RWPE2 (cell line): ENCODE measurements around the gene RPS6KA5.
A peak's percentile ranks its signal among the peaks of the same experiment; 100 is the strongest.

ENCODE experiments used
- ATAC-seq: fragments of 200-7000 bp; cut with Tn5 transposase; 3 replicates; pipeline ENCODE4 v1.9.1; 2021; ENCODE audit warnings: low read depth
- DNase-seq: peaks from one replicate; pipeline ENCODE4 v3.0.0-alpha.2; 2020; ENCODE audit warnings: low spot score
- H3K27ac ChIP-seq: fragments of 450-650 bp; 2 replicates; pipeline ENCODE4 v1.5.1; 2017; ENCODE audit warnings: mild to moderate bottlenecking; ENCODE audit not compliant: poor library complexity, severe bottlenecking
- H3K27me3 ChIP-seq: fragments of 250-450 bp; sonication (Bioruptor Pico); 2 replicates; pipeline ENCODE4 v1.5.1; 2021; ENCODE audit warnings: mild to moderate bottlenecking, moderate library complexity; ENCODE audit not compliant: insufficient read depth, poor library complexity, severe bottlenecking
- H3K36me3 ChIP-seq: fragments of 250-450 bp; sonication (Bioruptor Pico); 2 replicates; pipeline ENCODE4 v1.5.1; 2020; ENCODE audit warnings: low read depth, mild to moderate bottlenecking, moderate library complexity
- H3K4me1 ChIP-seq: fragments of 250-450 bp; sonication (Bioruptor Pico); 2 replicates; pipeline ENCODE4 v1.5.1; 2021; ENCODE audit warnings: mild to moderate bottlenecking, moderate library complexity; ENCODE audit not compliant: insufficient read depth, poor library complexity, severe bottlenecking
- H3K4me3 ChIP-seq: fragments of 250-450 bp; sonication (Bioruptor Pico); 2 replicates; pipeline ENCODE4 v1.5.1; 2021; ENCODE audit warnings: mild to moderate bottlenecking, moderate library complexity; ENCODE audit not compliant: severe bottlenecking
- H3K9me3 ChIP-seq: fragments of 250-450 bp; sonication (Bioruptor Pico); 2 replicates; pipeline ENCODE4 v1.5.1; 2021; ENCODE audit warnings: mild to moderate bottlenecking, moderate library complexity; ENCODE audit not compliant: severe bottlenecking
- TF ChIP-seq, protein P1 (sequence below): fragments of 450-650 bp; IDR thresholded peaks from one replicate; pipeline ENCODE4 v1.5.1; 2017; ENCODE audit warnings: mild to moderate bottlenecking, moderate library complexity; ENCODE audit not compliant: poor library complexity, severe bottlenecking

The RPS6KA5 gene

GRCh38 chr14:90900476-90901083 is 159.9 kb downstream of the RPS6KA5 start:
- no peak for DNase-seq
- TF ChIP-seq, protein P1, sequence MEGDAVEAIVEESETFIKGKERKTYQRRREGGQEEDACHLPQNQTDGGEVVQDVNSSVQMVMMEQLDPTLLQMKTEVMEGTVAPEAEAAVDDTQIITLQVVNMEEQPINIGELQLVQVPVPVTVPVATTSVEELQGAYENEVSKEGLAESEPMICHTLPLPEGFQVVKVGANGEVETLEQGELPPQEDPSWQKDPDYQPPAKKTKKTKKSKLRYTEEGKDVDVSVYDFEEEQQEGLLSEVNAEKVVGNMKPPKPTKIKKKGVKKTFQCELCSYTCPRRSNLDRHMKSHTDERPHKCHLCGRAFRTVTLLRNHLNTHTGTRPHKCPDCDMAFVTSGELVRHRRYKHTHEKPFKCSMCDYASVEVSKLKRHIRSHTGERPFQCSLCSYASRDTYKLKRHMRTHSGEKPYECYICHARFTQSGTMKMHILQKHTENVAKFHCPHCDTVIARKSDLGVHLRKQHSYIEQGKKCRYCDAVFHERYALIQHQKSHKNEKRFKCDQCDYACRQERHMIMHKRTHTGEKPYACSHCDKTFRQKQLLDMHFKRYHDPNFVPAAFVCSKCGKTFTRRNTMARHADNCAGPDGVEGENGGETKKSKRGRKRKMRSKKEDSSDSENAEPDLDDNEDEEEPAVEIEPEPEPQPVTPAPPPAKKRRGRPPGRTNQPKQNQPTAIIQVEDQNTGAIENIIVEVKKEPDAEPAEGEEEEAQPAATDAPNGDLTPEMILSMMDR = peak; percentile 80
- no peak overlapping the region for H3K27ac ChIP-seq

GRCh38 chr14:90897022-90897421 is 163.4 kb downstream of the RPS6KA5 start:
- TF ChIP-seq, protein P1 = no peak
- DNase-seq (no peak), ATAC-seq (no peak)
- Histone ChIP-seq H3K4me3 (no peak overlapping the region), H3K36me3 (0 out of 2 replicates have a peak, but pooled peaks cover 5% of the 10 kb centered on the region), H3K27me3 (no peaks in the 10 kb centered on the region), H3K4me1 (peaks cover 5% of the 10 kb centered on the region), H3K27ac (no peak overlapping the region), H3K9me3 (no peaks in the 10 kb centered on the region)

More at GRCh38 chr14:90900476-90901083, 159.9 kb downstream of the RPS6KA5 start:
- H3K27me3 ChIP-seq = no peaks in the 10 kb centered on the region
- H3K9me3 ChIP-seq = no peaks in the 10 kb centered on the region
- ATAC-seq = no peak
- H3K4me3 ChIP-seq = no peak overlapping the region
- H3K36me3 ChIP-seq = no peaks in the 10 kb centered on the region
- H3K4me1 ChIP-seq = no peaks in the 10 kb centered on the region

GRCh38 chr14:90894241-90894640 is 166.2 kb downstream of the RPS6KA5 start:
- DNase-seq (no peak), ATAC-seq (no peak)
- Histone ChIP-seq H3K36me3 (peaks cover 5% of the 10 kb centered on the region; the same call in 1 of the 2 replicates), H3K4me3 (no peak overlapping the region), H3K9me3 (no peaks in the 10 kb centered on the region), H3K4me1 (peaks cover 5% of the 10 kb centered on the region), H3K27ac (no peak overlapping the region), H3K27me3 (no peaks in the 10 kb centered on the region)
- TF ChIP-seq, protein P1 = no peak

DNA sequence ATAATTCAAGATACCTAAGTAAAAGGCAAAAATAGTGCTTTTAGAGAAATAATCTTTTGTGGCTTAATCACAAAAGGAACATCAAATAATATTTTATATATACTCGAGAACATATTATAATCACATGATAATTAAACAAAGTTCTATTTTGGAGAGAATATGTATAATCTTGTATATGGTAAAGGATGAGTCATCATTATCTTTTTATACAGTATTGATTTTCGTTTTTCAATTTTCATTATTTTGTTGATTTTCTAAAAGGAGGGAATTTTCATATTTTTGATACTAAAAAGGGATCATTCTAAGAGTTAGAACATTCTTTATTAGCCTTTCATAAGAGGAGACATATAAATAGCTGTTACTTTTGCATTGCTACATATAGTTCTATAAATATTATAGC is 166.9 kb downstream of the RPS6KA5 start:
- no peak overlapping the region for H3K4me3 ChIP-seq
- TF ChIP-seq, protein P1 = no peak
- H3K27me3 ChIP-seq = no peaks in the 10 kb centered on the region
- no peak overlapping the region for H3K27ac ChIP-seq
- peaks cover 5% of the 10 kb centered on the region; the same call in 1 of the 2 replicates for H3K36me3 ChIP-seq
- peaks cover 5% of the 10 kb centered on the region for H3K4me1 ChIP-seq
- DNase-seq (no peak), ATAC-seq (no peak)
- H3K9me3 ChIP-seq = no peaks in the 10 kb centered on the region

DNA sequence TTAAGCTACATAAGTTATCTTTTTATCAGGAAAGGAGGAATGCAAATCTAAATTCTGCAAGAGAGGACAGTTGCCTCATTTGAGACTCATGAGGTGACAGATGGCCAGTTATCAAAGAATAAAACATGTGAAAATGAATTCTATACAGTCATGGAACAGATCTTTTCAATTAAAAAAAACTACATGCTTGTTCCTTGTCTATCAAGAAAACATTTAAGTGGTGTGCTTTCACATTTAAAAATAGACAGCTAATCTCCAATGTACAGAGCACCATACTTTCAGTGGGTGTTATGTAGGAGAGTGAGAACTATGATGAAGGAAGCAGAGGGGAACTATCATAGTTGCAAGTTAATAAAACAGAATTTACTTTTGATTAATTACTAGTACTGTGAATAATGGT is 167.5 kb downstream of the RPS6KA5 start:
- Histone ChIP-seq H3K36me3 (peaks cover 5% of the 10 kb centered on the region; the same call in 1 of the 2 replicates), H3K9me3 (no peaks in the 10 kb centered on the region), H3K27ac (no peak overlapping the region), H3K4me1 (peaks cover 5% of the 10 kb centered on the region), H3K4me3 (no peak overlapping the region), H3K27me3 (no peaks in the 10 kb centered on the region)
- ATAC-seq (no peak), DNase-seq (no peak)
- TF ChIP-seq, protein P1 = no peak
